GM18909 (cell line): ENCODE data around the gene CAMK2A.

Experiments used
- ATAC-seq: cut with Tn5 transposase; IDR thresholded peaks from one replicate; pipeline ENCODE4 v1.9.1; 2021; ENCODE audit warnings: mild to moderate bottlenecking; ENCODE audit not compliant: unreplicated experiment, poor library complexity

CAMK2A gene

GRCh38 chr5:150196514-150196913 is 93.1 kb downstream of the CAMK2A start:
- ATAC-seq, result no peak

GRCh38 chr5:150195736-150196485 is 93.7 kb downstream of the CAMK2A start:
- ATAC-seq, result no peak

GRCh38 chr5:150192462-150192861 is 97.1 kb downstream of the CAMK2A start:
- no peak for ATAC-seq

GRCh38 chr5:150190987-150191386 is 98.6 kb downstream of the CAMK2A start:
- ATAC-seq, result no peak

GRCh38 chr5:150190503-150190979 is 99.0 kb downstream of the CAMK2A start:
- no peak for ATAC-seq

GRCh38 chr5:150189728-150190502 is 99.7 kb downstream of the CAMK2A start, which contains the start of gene SLC6A7:
Gene SLC6A7 (plus strand): TSS chr5:150190062. CDS start chr5:150190328, 266 bp downstream.
- no peak for ATAC-seq

GRCh38 chr5:150189326-150189725 is 100.2 kb downstream of the CAMK2A start:
- no peak for ATAC-seq

GRCh38 chr5:150188146-150188842 is 101.3 kb downstream of the CAMK2A start:
- ATAC-seq, result no peak

GRCh38 chr5:150186897-150187296 is 102.7 kb downstream of the CAMK2A start:
- no peak for ATAC-seq

GRCh38 chr5:150186137-150186536 is 103.4 kb downstream of the CAMK2A start:
- no peak for ATAC-seq

- no peak for ATAC-seq
Observed at GRCh38 chr5:150184990-150185912, 104.3 kb downstream of the CAMK2A start.

- ATAC-seq, result no peak
Observed at GRCh38 chr5:150184006-150184405, 105.6 kb downstream of the CAMK2A start.

- ATAC-seq, result no peak
Observed at GRCh38 chr5:150183436-150183835, 106.1 kb downstream of the CAMK2A start.

- no peak for ATAC-seq
Observed at GRCh38 chr5:150182774-150183173, 106.8 kb downstream of the CAMK2A start.

- ATAC-seq, result no peak
Observed at GRCh38 chr5:150181766-150182545, 107.6 kb downstream of the CAMK2A start.

GRCh38 chr5:150181027-150181426 is 108.5 kb downstream of the CAMK2A start:
- no peak for ATAC-seq

GRCh38 chr5:150180241-150181026 is 109.1 kb downstream of the CAMK2A start:
- no peak for ATAC-seq

- ATAC-seq, result no peak
Observed at GRCh38 chr5:150179019-150179620, 110.5 kb downstream of the CAMK2A start.
